Thoracic aorta (tissue), 2 donors: ENCODE measurements around the gene HOXC6. TPM values are rescaled to one million over a fixed set of nuclear protein-coding genes. Genes with fewer than 3 reads are reported as not detected.

ENCODE experiments used
- ATAC-seq: fragments of 150-250 bp; one replicate; pipeline ENCODE4 v1.8.0; 2017; ENCODE audit warnings: low read depth; ENCODE audit not compliant: insufficient number of reproducible peaks, low FRiP score
- DNase-seq: peaks from one replicate; pipeline ENCODE4 v3.0.0-alpha.2; 2020; ENCODE audit warnings: low spot score
- H3K27ac ChIP-seq, 2 donors: fragments of 200-600 bp; sonication (generic); 1 replicate in 1 of 2; 2 replicates in 1 of 2; pipeline ENCODE4 v1.5.1; 2016; ENCODE audit warnings: mild to moderate bottlenecking in 2 of 2, moderate library complexity in 2 of 2
- H3K27me3 ChIP-seq: fragments of 200-600 bp; sonication (generic); replicated peaks from 2 replicates; pipeline ENCODE4 v1.6.0; 2016; ENCODE audit warnings: mild to moderate bottlenecking; ENCODE audit not compliant: insufficient read depth
- H3K36me3 ChIP-seq: fragments of 200-600 bp; sonication (generic); one replicate; pipeline ENCODE4 v1.5.1; 2016
- H3K4me1 ChIP-seq, 2 donors: fragments of 200-600 bp; sonication (generic); 1 replicate in 1 of 2; 2 replicates in 1 of 2; pipeline versions ENCODE4 v1.5.1 to v1.6.0; 2016; ENCODE audit warnings: low read depth in 2 of 2, mild to moderate bottlenecking in 1 of 2; ENCODE audit not compliant: control insufficient read depth in 1 of 2
- H3K4me3 ChIP-seq: fragments of 200-600 bp; sonication (generic); 2 replicates; pipeline ENCODE4 v1.5.1; 2016; ENCODE audit warnings: mild to moderate bottlenecking
- H3K9me3 ChIP-seq: fragments of 200-600 bp; sonication (generic); 2 replicates; pipeline ENCODE4 v1.5.1; 2016
- CTCF ChIP-seq: fragments of 200-600 bp; sonication (generic); IDR thresholded peaks from one replicate; pipeline ENCODE4 v1.5.1; 2019; ENCODE audit warnings: antibody characterized with exemption
- total RNA-seq, 2 donors: library from RNA; depleted of rRNA; stranded (reverse); fragments of >200 nt; gene quantifications; one replicate each; pipeline versions ENCODE4 v1.1.0 to v1.2.3, GENCODE V29; 2016

Gene HOXC6
- total RNA-seq, 2 donors from 2014 or later, result not detected

- ATAC-seq (no peak), DNase-seq (no peak)
- peaks cover 0 to 7% of the 10 kb centered on the region in 2 donors for H3K4me1 ChIP-seq
- H3K27ac ChIP-seq, result no peak overlapping the region
- H3K27me3 ChIP-seq, result no peaks in the 10 kb centered on the region
- no peak for TF ChIP-seq CTCF
- H3K4me3 ChIP-seq, result no peak overlapping the region
- no peaks in the 10 kb centered on the region for H3K9me3 ChIP-seq
- peaks cover 3% of the 10 kb centered on the region for H3K36me3 ChIP-seq
Measured at GRCh38 chr12:54026640-54027441, 1.4 kb upstream of the HOXC6 start.

DNA sequence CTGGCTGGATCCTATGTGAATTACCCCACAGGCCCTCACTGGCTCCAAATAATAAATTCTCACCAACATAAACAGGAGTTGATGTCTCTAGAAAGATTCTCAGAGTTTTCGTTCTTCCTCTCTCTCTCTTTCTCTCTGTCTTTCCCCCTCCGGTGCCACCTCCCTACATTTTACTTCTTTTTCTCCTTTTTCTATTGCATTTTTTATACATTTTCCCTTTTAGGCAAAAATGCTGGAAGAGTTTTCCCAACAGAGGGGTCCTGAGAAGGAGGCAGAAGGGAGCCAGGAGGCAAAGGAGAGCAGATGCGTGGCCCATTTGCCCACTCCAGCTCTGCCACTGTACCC is 826 bp upstream of the HOXC6 start:
- Histone ChIP-seq H3K27me3 (no peaks in the 10 kb centered on the region), H3K9me3 (no peaks in the 10 kb centered on the region), H3K27ac (peak overlapping the region in 1 of 2 donors; percentile 7), H3K36me3 (peaks cover 3% of the 10 kb centered on the region), H3K4me1 (peaks cover 0 to 7% of the 10 kb centered on the region in 2 donors), H3K4me3 (no peak overlapping the region)
- no peak for ATAC-seq
- no peak for DNase-seq
- TF ChIP-seq CTCF, result no peak

- Histone ChIP-seq H3K4me3 (peak overlapping the region; percentile 69), H3K9me3 (no peaks in the 10 kb centered on the region), H3K27me3 (no peaks in the 10 kb centered on the region), H3K4me1 (peaks cover 0 to 11% of the 10 kb centered on the region in 2 donors), H3K36me3 (peaks cover 3% of the 10 kb centered on the region), H3K27ac (no peak overlapping the region)
- no peak for ATAC-seq
- TF ChIP-seq CTCF, result no peak
- DNase-seq, result no peak
Measured at GRCh38 chr12:54029529-54030441, 1.5 kb downstream of the HOXC6 start.

GRCh38 chr12:54030442-54030801 is 2.2 kb downstream of the HOXC6 start:
- H3K27ac ChIP-seq, result no peak overlapping the region
- ATAC-seq, result no peak
- H3K27me3 ChIP-seq, result no peaks in the 10 kb centered on the region
- TF ChIP-seq CTCF, result no peak
- H3K9me3 ChIP-seq, result no peaks in the 10 kb centered on the region
- H3K4me3 ChIP-seq, result no peak overlapping the region
- peaks cover 0 to 11% of the 10 kb centered on the region in 2 donors for H3K4me1 ChIP-seq
- no peak for DNase-seq
- H3K36me3 ChIP-seq, result peaks cover 3% of the 10 kb centered on the region

DNA sequence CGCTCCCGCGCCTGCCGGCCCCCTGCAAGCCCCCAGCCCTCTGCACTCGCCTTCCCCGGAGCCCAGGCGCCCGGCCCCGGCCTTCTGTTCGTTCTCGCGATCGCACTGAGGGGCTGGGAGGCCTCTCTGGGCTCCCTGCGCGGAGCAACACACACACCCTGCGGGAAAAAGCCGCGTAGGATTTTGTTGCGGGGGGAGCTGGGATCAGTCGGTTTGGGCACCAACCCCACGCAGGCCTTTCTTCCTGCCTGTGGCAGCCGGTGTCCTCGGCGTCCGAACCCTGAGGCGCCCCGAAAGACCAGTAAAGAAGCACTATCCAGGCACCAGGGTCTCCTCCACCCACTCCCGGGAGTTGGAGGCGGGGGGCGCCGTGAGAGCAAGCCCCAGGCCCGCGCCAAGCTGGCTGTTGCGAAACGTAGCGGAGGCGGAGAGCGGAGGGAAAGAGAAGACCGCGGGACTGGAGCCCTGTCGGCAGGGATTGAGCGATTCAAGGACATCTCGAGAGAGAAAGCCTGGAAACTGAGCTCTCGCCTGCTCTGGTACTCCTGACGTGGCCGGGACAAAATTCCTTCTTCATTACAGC is 2.7 kb downstream of the HOXC6 start:
- H3K4me3 ChIP-seq, result no peak overlapping the region
- peaks cover 0 to 11% of the 10 kb centered on the region in 2 donors for H3K4me1 ChIP-seq
- TF ChIP-seq CTCF, result no peak
- H3K9me3 ChIP-seq, result no peaks in the 10 kb centered on the region
- H3K27me3 ChIP-seq, result no peaks in the 10 kb centered on the region
- H3K27ac ChIP-seq, result no peak overlapping the region
- H3K36me3 ChIP-seq, result peaks cover 3% of the 10 kb centered on the region
- DNase-seq (no peak), ATAC-seq (no peak)
